IMR-90 (cell line): ENCODE measurements around the gene PEAK3. TPM values are rescaled to one million over a fixed set of nuclear protein-coding genes. Genes with fewer than 3 reads are reported as not detected.

Source experiments
- ATAC-seq: fragments of 200-7000 bp; cut with Tn5 transposase; 2 replicates; pipeline ENCODE4 v1.9.1; 2020; ENCODE audit warnings: low read depth, mild to moderate bottlenecking, moderate library complexity
- BruUV-seq: library from RNA; stranded (reverse); fragments of 400-500 nt; replicated peaks from 2 replicates; lab custom pipeline; 2021; lab: Mats Ljungman, UMichigan
- CTCF ChIA-PET: fragments of 300-600 bp; formaldehyde crosslinking; extraction: SDS; loops from one replicate; lab custom pipeline; 2021; ENCODE audit warnings: antibody characterized with exemption; lab: Yijun Ruan, JAX
- POLR2A ChIA-PET: fragments of 300-600 bp; sonication (Branson Sonifier 250); formaldehyde crosslinking; loops from one replicate; lab custom pipeline; 2022; ENCODE audit warnings: antibody characterized with exemption; ENCODE audit not compliant: unreplicated experiment; lab: Charles Lee
- DNase-seq: peaks from one replicate; pipeline ENCODE4 v3.0.0; 2013
- H2AFZ ChIP-seq: replicated peaks from 2 replicates; pipeline ENCODE3; 2013; ENCODE audit warnings: low read length, mild to moderate bottlenecking; ENCODE audit not compliant: poor library complexity
- H2AK5ac ChIP-seq: 2 replicates; pipeline ENCODE4 v1.6.1; 2013; ENCODE audit warnings: low read depth, low read length, inconsistent platforms
- H2AK9ac ChIP-seq: replicated peaks from 2 replicates; pipeline ENCODE3; 2013; ENCODE audit warnings: mild to moderate bottlenecking, low read depth, low read length, moderate library complexity; ENCODE audit not compliant: poor library complexity
- H2BK120ac ChIP-seq: 2 replicates; pipeline ENCODE4 v1.6.1; 2013; ENCODE audit warnings: low read depth, low read length, inconsistent platforms
- H2BK15ac ChIP-seq: 3 replicates; pipeline ENCODE4 v1.6.1; 2013; ENCODE audit warnings: low read depth, low read length, inconsistent platforms
- H2BK20ac ChIP-seq: 2 replicates; pipeline ENCODE4 v1.6.1; 2013; ENCODE audit warnings: low read depth, mild to moderate bottlenecking, inconsistent platforms, low read length, moderate library complexity
- H2BK5ac ChIP-seq: 2 replicates; pipeline ENCODE4 v1.6.1; 2013; ENCODE audit warnings: mild to moderate bottlenecking, low read depth, low read length, inconsistent platforms; ENCODE audit not compliant: poor library complexity, severe bottlenecking
- H3K14ac ChIP-seq: replicated peaks from 2 replicates; pipeline ENCODE4 v1.6.1; 2013; ENCODE audit warnings: low read depth, low read length, inconsistent platforms
- H3K18ac ChIP-seq: 2 replicates; pipeline ENCODE4 v1.6.1; 2013; ENCODE audit warnings: low read depth, low read length, control low read depth
- H3K23ac ChIP-seq: 2 replicates; pipeline ENCODE4 v1.6.1; 2013; ENCODE audit warnings: low read depth, low read length, inconsistent platforms
- H3K27ac ChIP-seq: 2 replicates; pipeline ENCODE4 v1.5.1; 2013; ENCODE audit warnings: mild to moderate bottlenecking, control low read depth, low read length; ENCODE audit not compliant: insufficient read depth
- H3K27me3 ChIP-seq: 2 replicates; pipeline ENCODE4 v1.6.1; 2013; ENCODE audit warnings: low read length; ENCODE audit not compliant: control insufficient read depth, insufficient read depth
- H3K36me3 ChIP-seq: 2 replicates; pipeline ENCODE4 v1.6.1; 2013; ENCODE audit warnings: low read length, mixed read lengths; ENCODE audit not compliant: control insufficient read depth, insufficient read depth
- H3K4ac ChIP-seq: 2 replicates; pipeline ENCODE4 v1.6.1; 2013; ENCODE audit warnings: low read depth, low read length, inconsistent platforms
- H3K4me1 ChIP-seq: 2 replicates; pipeline ENCODE4 v1.6.1; 2013; ENCODE audit warnings: low read length, mixed read lengths; ENCODE audit not compliant: control insufficient read depth, insufficient read depth
- H3K4me2 ChIP-seq: 2 replicates; pipeline ENCODE4 v1.6.1; 2013; ENCODE audit warnings: low read depth, mild to moderate bottlenecking, control low read depth, low read length, moderate library complexity
- H3K4me3 ChIP-seq: 2 replicates; pipeline ENCODE4 v1.5.1; 2013; ENCODE audit warnings: low read depth, mild to moderate bottlenecking, control low read depth, low read length, moderate library complexity; ENCODE audit not compliant: insufficient read depth
- H3K56ac ChIP-seq: 2 replicates; pipeline ENCODE4 v1.6.1; 2013; ENCODE audit warnings: low read length, inconsistent platforms; ENCODE audit not compliant: insufficient read depth; ENCODE audit errors: extremely low read depth
- H3K79me1 ChIP-seq, 2 experiments: 2 replicates each; pipeline ENCODE4 v1.6.1; 2013; ENCODE audit warnings: low read length in 2 of 2, inconsistent platforms in 1 of 2, low read depth in 1 of 2
- H3K9ac ChIP-seq: 2 replicates; pipeline ENCODE4 v1.6.1; 2013; ENCODE audit warnings: low read depth, low read length, control low read depth
- H3K9me1 ChIP-seq: 2 replicates; pipeline ENCODE4 v1.6.1; 2013; ENCODE audit warnings: low read length, inconsistent platforms; ENCODE audit not compliant: insufficient read depth
- H3K9me3 ChIP-seq: 2 replicates; pipeline ENCODE4 v1.6.1; 2013; ENCODE audit warnings: low read length; ENCODE audit not compliant: control insufficient read depth, insufficient read depth
- H4K20me1 ChIP-seq: 2 replicates; pipeline ENCODE4 v1.6.1; 2013; ENCODE audit warnings: low read length, inconsistent platforms; ENCODE audit not compliant: insufficient read depth
- H4K5ac ChIP-seq: 2 replicates; pipeline ENCODE4 v1.6.1; 2013; ENCODE audit warnings: mild to moderate bottlenecking, low read depth, low read length, control low read depth
- H4K8ac ChIP-seq, 2 experiments: 2 replicates each; pipeline ENCODE4 v1.6.1; 2013; ENCODE audit warnings: low read depth in 2 of 2, low read length in 2 of 2, control low read depth in 1 of 2, inconsistent platforms in 1 of 2
- H4K91ac ChIP-seq: 2 replicates; pipeline ENCODE4 v1.6.1; 2013; ENCODE audit warnings: low read depth, low read length, inconsistent platforms; ENCODE audit not compliant: insufficient read depth
- BHLHE40 ChIP-seq: fragments of 150-350 bp; IDR thresholded peaks from 2 replicates; pipeline ENCODE4 v1.6.1; 2016; ENCODE audit warnings: mild to moderate bottlenecking, low read depth, low read length
- SMC3 ChIP-seq: fragments of 150-350 bp; IDR thresholded peaks from 2 replicates; pipeline ENCODE4 v1.6.1; 2016; ENCODE audit warnings: low read depth, mild to moderate bottlenecking, antibody characterized with exemption, low read length, moderate library complexity
- WGBS, 2 experiments: methylation state at CpG; one replicate each; pipeline versions ENCODE4 v1.1.5 to v1.1.7; 2013; ENCODE audit warnings: missing lambda C conversion rate in 2 of 2; ENCODE audit not compliant: insufficient read length in 1 of 2; ENCODE audit errors: extremely low coverage in 2 of 2; 5-methylcytosine and 5-hydroxymethylcytosine counted together
- dilution Hi-C: fragments of 300-500 bp; cut with HindIII; formaldehyde crosslinking; loops from one replicate; pipeline ENCODE4 v1.14.3; 2018; ENCODE audit warnings: low sequenced_read_pairs; ENCODE audit not compliant: unreplicated experiment
- in situ Hi-C: fragments of 300-500 bp; cut with MboI; formaldehyde crosslinking; loops from 3 replicates; pipeline ENCODE4 v1.14.3; 2019; ENCODE audit warnings: low sequenced_read_pairs, inconsistent platforms, mixed read lengths
- intact Hi-C: fragments of 100-400 bp; cut with micrococcal nuclease; formaldehyde crosslinking; loops from 2 replicates; pipeline ENCODE4 v1.10.0; 2022
- polyA plus RNA-seq, 3 experiments: library from polyadenylated mRNA; depleted of rRNA; stranded (reverse); fragments of >200 nt; gene quantifications; 2 replicates each; pipeline ENCODE4 v1.2.3, GENCODE V29; 2012; ENCODE audit warnings: low replicate concordance in 1 of 3
- total RNA-seq: library from RNA; depleted of rRNA; stranded (reverse); fragments of >200 nt; gene quantifications from 2 replicates; pipeline ENCODE4 v1.2.3, GENCODE V29; 2012
- TF ChIP-seq, protein P1 (sequence below): fragments of 150-350 bp; IDR thresholded peaks from 2 replicates; pipeline ENCODE4 v1.6.1; 2017; ENCODE audit warnings: mild to moderate bottlenecking, antibody characterized with exemption, low read length, low read depth

Gene PEAK3
- total and polyA plus RNA-seq, 2 of the 4 experiments (the other 2 are of a cell fraction): under 0.01 to 0.09 TPM

DNA sequence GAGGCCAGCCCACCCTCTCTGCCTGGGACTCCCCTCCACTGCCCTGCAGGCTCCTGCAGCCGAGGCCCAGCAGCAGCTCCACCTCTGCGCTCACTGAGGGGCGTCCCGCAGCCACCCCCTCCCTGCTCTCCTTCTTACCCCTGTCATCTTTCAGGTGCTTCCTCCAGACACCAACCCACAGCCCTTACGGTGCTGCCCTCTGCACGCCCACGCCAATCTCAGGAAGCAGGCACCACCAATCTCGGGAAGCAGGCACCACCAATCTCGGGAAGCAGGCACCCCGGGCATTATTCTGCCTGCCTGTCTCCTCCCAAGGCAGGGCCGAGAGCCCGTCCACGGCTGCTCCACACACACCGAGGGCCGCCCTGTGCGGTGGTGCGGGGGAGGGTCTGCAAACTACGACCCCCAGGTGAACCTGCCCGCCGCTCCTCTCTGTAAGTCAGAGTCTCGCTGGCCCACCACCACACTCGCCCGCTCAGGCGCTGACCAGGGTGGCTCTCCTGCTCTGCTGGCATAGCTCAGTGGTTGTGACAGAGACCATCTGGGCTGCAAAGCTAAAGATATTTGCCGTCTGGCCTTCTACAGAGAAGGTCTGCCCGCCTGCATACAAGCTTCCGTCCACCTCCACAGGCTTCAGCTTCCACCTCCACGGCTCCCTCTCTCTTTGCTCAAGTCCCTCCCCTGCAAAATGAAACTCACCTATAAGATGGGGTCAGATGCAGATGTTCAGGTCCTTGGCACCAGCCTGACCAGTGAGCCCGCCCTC, 43.5 kb upstream of the PEAK3 start:
- Histone ChIP-seq H4K20me1 (peaks cover 15% of the 10 kb centered on the region), H3K23ac (no peak overlapping the region), H3K4me1 (peaks cover 4% of the 10 kb centered on the region), H4K91ac (no peak overlapping the region), H2AFZ (no peak overlapping the region), H3K14ac (no peak overlapping the region), H3K9me3 (no peaks in the 10 kb centered on the region), H2BK120ac (no peak overlapping the region), H3K27ac (no peak overlapping the region), H3K4me2 (no peak overlapping the region), H4K5ac (no peak overlapping the region), H3K27me3 (no peaks in the 10 kb centered on the region), H3K9ac (no peak overlapping the region), H3K4me3 (no peak overlapping the region), H3K9me1 (no peaks in the 10 kb centered on the region), H2BK15ac (no peak overlapping the region), H3K4ac (no peak overlapping the region), H3K56ac (no peak overlapping the region), H4K8ac (no peak overlapping the region), H2BK5ac (no peak overlapping the region), H3K18ac (no peak overlapping the region), H2AK5ac (no peak overlapping the region), H2BK20ac (no peak overlapping the region), H2AK9ac (no peak overlapping the region), H3K79me1 (peaks cover 20 to 58% of the 10 kb centered on the region in 2 experiments), H3K36me3 (peaks cover 38% of the 10 kb centered on the region)
- in situ Hi-C loops (no loop called here), dilution Hi-C loops (no loop called here), intact Hi-C loops (loop anchor here (5.0 kb wide), 2 partner anchors 67 to 287 kb away; no protein-coding TSS in a partner anchor)
- POLR2A ChIA-PET: interaction anchor here (0.6 kb wide), 1 partner anchor 453 kb away, joined by 3 read pairs; no protein-coding TSS in a partner anchor
- TF ChIP-seq BHLHE40 (no peak), SMC3 (no peak)
- TF ChIP-seq, protein P1, sequence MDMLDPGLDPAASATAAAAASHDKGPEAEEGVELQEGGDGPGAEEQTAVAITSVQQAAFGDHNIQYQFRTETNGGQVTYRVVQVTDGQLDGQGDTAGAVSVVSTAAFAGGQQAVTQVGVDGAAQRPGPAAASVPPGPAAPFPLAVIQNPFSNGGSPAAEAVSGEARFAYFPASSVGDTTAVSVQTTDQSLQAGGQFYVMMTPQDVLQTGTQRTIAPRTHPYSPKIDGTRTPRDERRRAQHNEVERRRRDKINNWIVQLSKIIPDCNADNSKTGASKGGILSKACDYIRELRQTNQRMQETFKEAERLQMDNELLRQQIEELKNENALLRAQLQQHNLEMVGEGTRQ: no peak
- ATAC-seq (no peak), DNase-seq (no peak)
- CTCF ChIA-PET: no interaction called here
- BruUV-seq: no TSS peak
- WGBS, 2 experiments: 68% methylated on average over 17 of the region's 29 CpGs; no CpG with 5 or more reads in 1 of the 2 experiments
